Mesothelial cell of epicardium (in vitro differentiated cells): ENCODE results near the gene TUBB1. TPM values are rescaled to one million over a fixed set of nuclear protein-coding genes. Genes with fewer than 3 reads are reported as not detected.

Experiments used
- DNase-seq, 2 experiments: peaks; one replicate each; pipeline ENCODE4 v3.0.0; 2021; ENCODE audit warnings: low spot score in 2 of 2; ENCODE audit not compliant: unreplicated experiment in 2 of 2
- H3K27ac Mint-ChIP-seq: 2 replicates; pipeline ENCODE4 v1.8.0; 2021; ENCODE audit warnings: mixed read lengths
- H3K27me3 Mint-ChIP-seq: 2 replicates; pipeline ENCODE4 v1.8.0; 2021; ENCODE audit warnings: low read depth, mixed read lengths
- H3K36me3 Mint-ChIP-seq: 2 replicates; pipeline ENCODE4 v1.8.0; 2021; ENCODE audit warnings: mixed read lengths
- H3K4me1 Mint-ChIP-seq: 2 replicates; pipeline ENCODE4 v1.8.0; 2021; ENCODE audit warnings: mixed read lengths
- H3K4me3 Mint-ChIP-seq: 2 replicates; pipeline ENCODE4 v1.8.0; 2021; ENCODE audit warnings: mild to moderate bottlenecking, moderate library complexity, mixed read lengths
- H3K9me3 Mint-ChIP-seq: 2 replicates; pipeline ENCODE4 v1.8.0; 2021; ENCODE audit warnings: mixed read lengths
- total RNA-seq: library from RNA; stranded (reverse); gene quantifications from 3 replicates; pipeline ENCODE4 v1.2.1, GENCODE V29; 2021
- TF ChIP-seq, protein P1 (sequence below): fragments of 200-600 bp; sonication (generic); IDR thresholded peaks from one replicate; pipeline ENCODE4 v1.5.0; 2021; ENCODE audit warnings: antibody characterized with exemption; ENCODE audit not compliant: unreplicated experiment

The TUBB1 gene
- total RNA-seq, 1 donor from 2014 or later: not detected

DNA sequence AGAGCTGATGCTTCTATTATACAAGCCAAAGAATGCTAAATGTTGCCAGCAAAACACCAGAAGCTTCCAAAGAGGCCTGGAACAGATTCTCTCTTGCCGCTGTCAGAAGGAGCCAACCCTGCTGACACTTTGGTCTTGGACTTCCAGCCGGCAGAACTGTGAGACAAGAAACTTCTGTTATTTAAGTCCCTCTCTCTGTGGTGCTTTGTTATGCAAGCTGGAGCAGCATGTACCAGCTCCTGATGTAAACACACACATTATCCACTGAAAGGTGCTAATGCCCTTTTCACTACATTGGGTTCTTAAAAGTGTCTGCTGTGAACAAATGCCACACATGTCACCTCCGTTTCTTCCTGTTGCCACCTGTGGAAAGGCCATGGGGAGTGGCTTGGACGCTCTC is 49.3 kb downstream of the TUBB1 start:
- Mint-ChIP-seq H3K36me3 (no peaks in the 10 kb centered on the region), H3K27me3 (peaks cover 31% of the 10 kb centered on the region), H3K9me3 (no peaks in the 10 kb centered on the region), H3K4me1 (peaks cover 8% of the 10 kb centered on the region), H3K4me3 (no peak overlapping the region), H3K27ac (no peak overlapping the region)
- no peak for DNase-seq
- TF ChIP-seq, protein P1, sequence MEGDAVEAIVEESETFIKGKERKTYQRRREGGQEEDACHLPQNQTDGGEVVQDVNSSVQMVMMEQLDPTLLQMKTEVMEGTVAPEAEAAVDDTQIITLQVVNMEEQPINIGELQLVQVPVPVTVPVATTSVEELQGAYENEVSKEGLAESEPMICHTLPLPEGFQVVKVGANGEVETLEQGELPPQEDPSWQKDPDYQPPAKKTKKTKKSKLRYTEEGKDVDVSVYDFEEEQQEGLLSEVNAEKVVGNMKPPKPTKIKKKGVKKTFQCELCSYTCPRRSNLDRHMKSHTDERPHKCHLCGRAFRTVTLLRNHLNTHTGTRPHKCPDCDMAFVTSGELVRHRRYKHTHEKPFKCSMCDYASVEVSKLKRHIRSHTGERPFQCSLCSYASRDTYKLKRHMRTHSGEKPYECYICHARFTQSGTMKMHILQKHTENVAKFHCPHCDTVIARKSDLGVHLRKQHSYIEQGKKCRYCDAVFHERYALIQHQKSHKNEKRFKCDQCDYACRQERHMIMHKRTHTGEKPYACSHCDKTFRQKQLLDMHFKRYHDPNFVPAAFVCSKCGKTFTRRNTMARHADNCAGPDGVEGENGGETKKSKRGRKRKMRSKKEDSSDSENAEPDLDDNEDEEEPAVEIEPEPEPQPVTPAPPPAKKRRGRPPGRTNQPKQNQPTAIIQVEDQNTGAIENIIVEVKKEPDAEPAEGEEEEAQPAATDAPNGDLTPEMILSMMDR: no peak

DNA sequence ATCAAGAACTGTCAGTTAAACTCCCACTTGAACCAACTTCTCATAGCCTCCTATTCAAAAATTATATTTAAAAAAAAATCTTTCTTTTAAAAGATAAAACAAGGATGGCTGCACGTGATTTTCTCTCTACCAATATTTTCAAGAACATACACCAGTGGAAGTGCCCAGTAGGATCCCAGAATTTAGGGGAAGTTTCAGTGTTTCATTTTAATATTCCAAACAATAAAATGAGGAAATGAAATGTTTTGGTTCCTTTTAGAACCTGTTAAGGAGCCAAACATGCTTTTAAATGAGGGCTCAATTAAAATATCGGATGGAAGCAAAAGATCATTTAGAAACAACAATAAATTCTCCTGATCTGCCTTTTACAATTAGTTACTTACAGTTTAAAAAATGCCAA is 49.8 kb downstream of the TUBB1 start:
- H3K4me3 Mint-ChIP-seq: no peak overlapping the region
- peaks cover 3% of the 10 kb centered on the region for H3K4me1 Mint-ChIP-seq

DNA sequence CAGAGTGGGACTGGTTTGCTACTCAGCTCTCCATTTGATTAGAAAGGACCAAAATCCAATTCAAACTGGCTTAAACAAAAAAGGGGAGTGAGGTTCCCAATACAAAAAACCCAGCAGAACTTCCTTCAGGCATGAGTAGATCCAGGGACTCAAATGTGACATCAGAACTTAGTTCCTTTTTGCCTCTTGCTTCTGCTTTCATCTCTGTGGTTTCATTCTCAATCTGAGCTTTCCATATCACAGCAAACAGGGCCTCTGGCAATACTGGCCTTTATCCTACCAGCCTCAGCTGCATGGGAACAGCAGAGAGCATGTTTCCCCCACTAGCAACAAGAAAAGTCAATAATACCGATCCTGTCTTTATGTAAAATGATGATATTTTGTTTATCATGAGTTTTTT is 52.0 kb downstream of the TUBB1 start:
- H3K9me3 Mint-ChIP-seq: no peaks in the 10 kb centered on the region
- no peaks in the 10 kb centered on the region for H3K36me3 Mint-ChIP-seq
- no peak for DNase-seq
- TF ChIP-seq, protein P1: no peak
- no peak overlapping the region for H3K4me3 Mint-ChIP-seq
- no peaks in the 10 kb centered on the region for H3K4me1 Mint-ChIP-seq
- no peak overlapping the region for H3K27ac Mint-ChIP-seq
- H3K27me3 Mint-ChIP-seq: peaks cover 55% of the 10 kb centered on the region

More for the DNA sequence above, 49.8 kb downstream of the TUBB1 start:
- TF ChIP-seq, protein P1: no peak
- DNase-seq: no peak
- no peaks in the 10 kb centered on the region for H3K9me3 Mint-ChIP-seq
- H3K27me3 Mint-ChIP-seq: peaks cover 35% of the 10 kb centered on the region
- H3K27ac Mint-ChIP-seq: no peak overlapping the region
- H3K36me3 Mint-ChIP-seq: no peaks in the 10 kb centered on the region

DNA sequence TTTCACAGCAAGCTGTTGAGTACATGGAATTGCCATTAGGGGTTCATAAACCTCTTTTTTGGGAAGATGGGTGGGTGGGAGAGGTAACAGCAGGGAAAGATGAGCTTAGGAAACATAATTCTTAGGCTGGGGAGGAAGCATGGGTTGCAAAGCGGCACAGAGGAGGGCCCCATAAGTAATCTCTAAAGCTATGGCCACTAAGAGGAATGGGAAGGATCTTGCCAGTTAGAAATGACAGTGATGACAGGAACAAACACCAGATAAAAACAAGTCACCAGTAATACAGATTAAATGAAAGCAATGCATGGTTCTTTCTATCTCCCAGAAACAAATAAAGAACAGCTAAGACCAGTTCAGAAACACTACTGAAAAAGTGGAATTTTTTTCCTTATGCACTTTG is 54.4 kb downstream of the TUBB1 start:
- Mint-ChIP-seq H3K4me3 (no peak overlapping the region), H3K27me3 (peaks cover 75% of the 10 kb centered on the region), H3K9me3 (no peaks in the 10 kb centered on the region), H3K36me3 (no peaks in the 10 kb centered on the region), H3K27ac (no peak overlapping the region), H3K4me1 (no peaks in the 10 kb centered on the region)
- TF ChIP-seq, protein P1: no peak
- no peak for DNase-seq

DNA sequence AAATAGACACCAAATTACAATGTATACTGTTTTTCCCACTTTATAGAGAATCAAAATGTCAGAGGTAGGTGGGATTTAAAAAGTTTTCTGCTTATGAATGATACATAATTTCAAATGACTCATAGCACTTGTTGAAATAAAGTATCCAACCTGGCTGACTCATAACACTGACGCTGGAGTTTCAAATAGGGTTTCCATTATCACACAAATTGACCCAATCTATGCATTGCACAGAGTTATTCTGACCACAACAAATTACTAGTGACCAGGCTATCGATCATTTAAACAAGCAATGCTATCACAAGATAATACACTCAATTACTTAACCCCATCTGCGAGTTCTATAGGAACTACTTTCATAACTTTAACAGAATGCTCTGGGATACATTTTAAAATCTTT is 55.2 kb downstream of the TUBB1 start:
- Mint-ChIP-seq H3K27ac (no peak overlapping the region), H3K4me3 (no peak overlapping the region), H3K27me3 (peaks cover 77% of the 10 kb centered on the region), H3K36me3 (no peaks in the 10 kb centered on the region), H3K9me3 (no peaks in the 10 kb centered on the region), H3K4me1 (no peaks in the 10 kb centered on the region)
- no peak for DNase-seq
- TF ChIP-seq, protein P1: no peak

DNA sequence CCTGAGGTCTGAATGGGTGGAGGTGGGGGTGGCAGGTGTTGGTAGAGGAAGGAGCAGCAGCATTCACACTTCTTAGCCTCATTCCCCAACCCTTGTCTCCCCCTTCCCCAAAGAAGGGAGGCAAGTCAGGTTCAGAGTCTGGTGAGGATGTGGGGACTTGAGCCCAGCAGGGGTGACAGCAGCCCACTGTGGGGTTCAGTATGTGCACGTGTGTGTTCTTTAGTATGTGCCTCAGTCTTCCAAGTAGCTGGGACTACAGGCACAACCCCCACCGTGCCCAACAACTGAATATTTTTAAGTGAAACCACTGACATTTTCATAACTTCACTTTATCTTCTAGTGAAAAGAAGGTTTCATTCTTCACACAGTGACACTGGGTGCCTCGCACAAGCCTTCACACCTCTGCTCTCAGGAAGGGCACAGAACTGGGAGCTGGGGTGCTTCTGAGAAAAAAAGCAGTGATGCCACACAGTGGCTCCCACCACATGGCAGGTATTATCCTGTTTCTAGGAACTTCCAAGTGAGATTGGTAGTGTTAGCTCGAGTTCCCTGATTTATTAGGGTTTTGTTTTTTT is 56.8 kb downstream of the TUBB1 start:
- TF ChIP-seq, protein P1: no peak
- H3K36me3 Mint-ChIP-seq: no peaks in the 10 kb centered on the region
- peaks cover 70% of the 10 kb centered on the region for H3K27me3 Mint-ChIP-seq
- H3K9me3 Mint-ChIP-seq: no peaks in the 10 kb centered on the region
- no peak overlapping the region for H3K4me3 Mint-ChIP-seq
- no peak overlapping the region for H3K27ac Mint-ChIP-seq
- DNase-seq: no peak
- H3K4me1 Mint-ChIP-seq: no peaks in the 10 kb centered on the region
